IPS-20b (cell line): ENCODE data around the gene SRRM1.

ENCODE experiments used
- H3K27ac ChIP-seq: one replicate; pipeline ENCODE4 v1.5.1; 2013; ENCODE audit warnings: low read length
- H3K27me3 ChIP-seq: 2 replicates; pipeline ENCODE4 v1.6.1; 2013; ENCODE audit warnings: mild to moderate bottlenecking, low read length, inconsistent platforms; ENCODE audit not compliant: insufficient read depth
- H3K36me3 ChIP-seq: 2 replicates; pipeline ENCODE4 v1.6.1; 2013; ENCODE audit warnings: low read depth, mild to moderate bottlenecking, inconsistent platforms, low read length, moderate library complexity; ENCODE audit not compliant: insufficient read depth
- H3K4me1 ChIP-seq: 2 replicates; pipeline ENCODE4 v1.6.1; 2013; ENCODE audit warnings: mild to moderate bottlenecking, control low read depth, inconsistent platforms, low read length, moderate library complexity; ENCODE audit not compliant: insufficient read depth
- H3K4me3 ChIP-seq: 2 replicates; pipeline ENCODE4 v1.5.1; 2013; ENCODE audit warnings: mild to moderate bottlenecking, low read length, inconsistent platforms
- H3K9ac ChIP-seq: 2 replicates; pipeline ENCODE4 v1.6.1; 2013; ENCODE audit warnings: low read depth, mild to moderate bottlenecking, inconsistent platforms, low read length, moderate library complexity
- H3K9me3 ChIP-seq: 2 replicates; pipeline ENCODE4 v1.6.1; 2013; ENCODE audit warnings: mild to moderate bottlenecking, low read depth, low read length, inconsistent platforms; ENCODE audit not compliant: insufficient read depth

The SRRM1 gene

DNA sequence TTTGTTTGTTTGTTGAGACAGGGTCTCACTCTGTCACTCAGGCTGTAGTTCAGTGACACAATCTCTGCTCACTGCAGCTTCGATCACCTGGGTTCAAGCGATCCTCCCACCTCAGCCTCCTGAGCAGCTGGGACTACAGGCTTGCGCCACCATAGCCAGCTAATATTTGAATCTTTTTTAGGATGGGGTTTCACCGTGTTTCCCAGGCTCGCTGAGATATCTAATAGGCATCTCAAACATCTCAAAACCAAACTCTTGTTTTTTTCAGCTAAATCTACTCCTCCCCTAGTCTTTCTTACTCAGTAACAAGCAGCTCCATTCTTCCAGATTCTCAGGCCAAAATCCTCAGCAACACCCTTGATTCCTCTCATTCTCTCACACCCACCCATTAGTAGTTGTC is 22.0 kb upstream of the SRRM1 start:
- Histone ChIP-seq H3K9ac (no peak overlapping the region), H3K9me3 (0 out of 2 replicates have a peak, but pooled peaks cover 6% of the 10 kb centered on the region), H3K36me3 (no peaks in the 10 kb centered on the region), H3K27me3 (no peaks in the 10 kb centered on the region), H3K4me3 (no peak overlapping the region), H3K27ac (no peak overlapping the region), H3K4me1 (no peaks in the 10 kb centered on the region)

DNA sequence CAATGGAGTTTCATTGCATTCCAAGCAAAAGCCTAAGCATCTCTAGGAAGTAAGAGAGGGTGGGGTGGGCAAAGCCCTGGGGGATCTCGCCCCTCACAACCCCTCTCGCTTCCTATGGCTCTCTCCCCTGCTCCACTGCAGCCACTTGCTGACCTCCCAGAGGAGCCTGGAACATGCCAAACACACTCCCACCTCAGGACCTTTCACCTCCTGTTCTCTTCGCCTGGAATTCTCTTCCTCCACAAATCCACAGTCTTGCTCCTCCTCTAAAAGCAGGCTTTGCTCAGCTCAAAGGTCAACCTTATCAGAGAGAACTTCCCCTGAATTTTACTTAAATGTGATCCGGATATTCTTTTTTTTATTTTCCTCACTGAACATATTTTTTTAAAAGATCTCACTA is 20.9 kb upstream of the SRRM1 start:
- no peak overlapping the region for H3K9ac ChIP-seq
- H3K27me3 ChIP-seq, result no peaks in the 10 kb centered on the region
- H3K9me3 ChIP-seq, result 0 out of 2 replicates have a peak, but pooled peaks cover 6% of the 10 kb centered on the region
- H3K36me3 ChIP-seq, result no peaks in the 10 kb centered on the region
- H3K4me1 ChIP-seq, result no peaks in the 10 kb centered on the region
- H3K4me3 ChIP-seq, result no peak overlapping the region
- H3K27ac ChIP-seq, result no peak overlapping the region

DNA sequence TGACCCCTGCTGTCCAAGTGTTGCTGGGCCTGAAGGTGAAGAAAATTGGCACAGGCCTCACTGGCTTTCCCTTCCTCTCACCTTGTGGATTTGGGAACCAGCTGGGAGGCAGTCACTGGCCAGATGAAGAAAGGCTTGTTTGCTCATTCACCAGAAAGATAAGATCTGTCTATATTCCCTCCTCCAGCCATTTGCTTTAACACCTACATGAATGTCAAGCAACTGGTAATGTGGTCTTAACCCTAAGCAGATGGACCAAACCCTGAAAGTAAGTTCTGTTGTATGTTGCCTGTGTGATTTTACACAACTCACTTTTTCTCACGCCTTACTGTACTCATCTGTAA is 10.3 kb upstream of the SRRM1 start:
- Histone ChIP-seq H3K27ac (no peak overlapping the region), H3K27me3 (0 out of 2 replicates have a peak, but pooled peaks cover 5% of the 10 kb centered on the region), H3K36me3 (no peaks in the 10 kb centered on the region), H3K9ac (no peak overlapping the region), H3K9me3 (no peaks in the 10 kb centered on the region), H3K4me1 (peaks cover 7% of the 10 kb centered on the region; the same call in 1 of the 2 replicates), H3K4me3 (no peak overlapping the region)

GRCh38 chr1:24635195-24635843 is 7.8 kb upstream of the SRRM1 start:
- no peak overlapping the region for H3K27ac ChIP-seq
- no peaks in the 10 kb centered on the region for H3K9me3 ChIP-seq
- H3K4me3 ChIP-seq, result no peak overlapping the region
- H3K9ac ChIP-seq, result no peak overlapping the region
- peaks cover 7% of the 10 kb centered on the region; the same call in 1 of the 2 replicates for H3K4me1 ChIP-seq
- no peaks in the 10 kb centered on the region for H3K36me3 ChIP-seq
- H3K27me3 ChIP-seq, result 0 out of 2 replicates have a peak, but pooled peaks cover 5% of the 10 kb centered on the region

- Histone ChIP-seq H3K27ac (no peak overlapping the region), H3K36me3 (no peaks in the 10 kb centered on the region), H3K9me3 (no peaks in the 10 kb centered on the region), H3K27me3 (0 out of 2 replicates have a peak, but pooled peaks cover 5% of the 10 kb centered on the region), H3K4me1 (peaks cover 12% of the 10 kb centered on the region; the same call in 1 of the 2 replicates), H3K9ac (no peak overlapping the region), H3K4me3 (no peak overlapping the region)
These were observed 6.3 kb upstream of the SRRM1 start for GRCh38 chr1:24636661-24637357.

GRCh38 chr1:24639094-24639493 is 4.0 kb upstream of the SRRM1 start:
- Histone ChIP-seq H3K4me1 (peaks cover 5% of the 10 kb centered on the region; the same call in 1 of the 2 replicates), H3K27ac (no peak overlapping the region)

DNA sequence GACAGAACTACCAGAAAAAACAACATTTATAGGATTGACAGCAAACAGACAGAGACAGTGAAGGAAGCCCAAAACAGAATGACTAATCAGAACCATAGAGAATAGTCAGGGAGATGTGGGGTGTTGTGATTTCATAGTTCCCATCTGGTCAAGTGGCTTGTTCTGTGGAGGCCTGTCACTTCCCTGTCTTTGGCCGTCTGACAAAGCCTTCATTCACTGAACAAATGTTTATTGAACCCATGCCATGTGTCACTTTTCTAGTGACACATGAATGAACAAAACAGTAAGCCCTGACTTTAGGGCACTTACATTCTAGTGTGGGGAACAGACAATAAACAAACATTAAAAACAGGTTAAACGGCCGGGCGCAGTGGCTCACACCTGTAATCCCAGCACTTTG is 3.2 kb upstream of the SRRM1 start:
- no peak overlapping the region for H3K27ac ChIP-seq
- no peak overlapping the region for H3K4me3 ChIP-seq
- H3K36me3 ChIP-seq, result peaks cover under 1% of the 10 kb centered on the region; the same call in 1 of the 2 replicates
- no peak overlapping the region for H3K9ac ChIP-seq
- H3K4me1 ChIP-seq, result peaks cover 5% of the 10 kb centered on the region; the same call in 1 of the 2 replicates
- no peaks in the 10 kb centered on the region for H3K9me3 ChIP-seq
- H3K27me3 ChIP-seq, result 0 out of 2 replicates have a peak, but pooled peaks cover 5% of the 10 kb centered on the region

More at GRCh38 chr1:24639094-24639493, 4.0 kb upstream of the SRRM1 start:
- H3K9me3 ChIP-seq, result no peaks in the 10 kb centered on the region
- 0 out of 2 replicates have a peak, but pooled peaks cover 5% of the 10 kb centered on the region for H3K27me3 ChIP-seq
- no peak overlapping the region; the same call in 1 of the 2 replicates for H3K9ac ChIP-seq
- no peaks in the 10 kb centered on the region for H3K36me3 ChIP-seq
- no peak overlapping the region for H3K4me3 ChIP-seq

GRCh38 chr1:24640288-24640687 is 2.8 kb upstream of the SRRM1 start:
- peaks cover 10% of the 10 kb centered on the region; the same call in 1 of the 2 replicates for H3K4me1 ChIP-seq
- no peak overlapping the region for H3K27ac ChIP-seq
- H3K4me3 ChIP-seq, result no peak overlapping the region
- 0 out of 2 replicates have a peak, but pooled peaks cover 5% of the 10 kb centered on the region for H3K27me3 ChIP-seq
- no peak overlapping the region for H3K9ac ChIP-seq
- H3K9me3 ChIP-seq, result no peaks in the 10 kb centered on the region
- peaks cover 5% of the 10 kb centered on the region for H3K36me3 ChIP-seq

DNA sequence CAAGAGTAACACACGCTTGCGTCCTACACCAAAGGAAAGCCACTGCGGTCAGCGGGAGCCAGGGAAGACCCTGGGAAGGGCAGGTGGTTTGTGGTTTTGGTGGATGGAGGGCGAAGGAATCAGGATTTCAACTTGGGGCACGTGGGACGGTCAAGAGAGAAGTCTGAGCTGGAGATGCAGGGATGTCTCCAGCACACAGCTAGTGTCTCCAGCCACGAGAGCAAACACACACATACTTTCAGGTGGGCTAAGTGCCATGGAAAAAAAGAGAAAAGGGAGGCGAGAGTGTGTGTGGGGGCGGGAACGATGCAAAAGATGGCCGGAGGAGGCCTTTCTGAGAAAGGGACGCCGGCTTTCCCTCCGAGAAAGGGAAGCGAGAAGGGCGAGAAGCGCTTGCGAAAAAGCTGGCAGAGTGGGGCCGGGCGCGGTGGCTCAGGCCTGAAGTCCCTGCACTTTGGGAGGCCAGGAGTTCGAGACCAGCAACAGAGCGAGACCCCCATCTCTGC is 1.4 kb upstream of the SRRM1 start:
- Histone ChIP-seq H3K27ac (peak overlapping the region; percentile 43), H3K4me3 (peak overlapping the region; percentile 82), H3K36me3 (peaks cover 19% of the 10 kb centered on the region), H3K27me3 (0 out of 2 replicates have a peak, but pooled peaks cover 5% of the 10 kb centered on the region), H3K9ac (peak overlapping the region; percentile 95), H3K9me3 (no peaks in the 10 kb centered on the region), H3K4me1 (peaks cover 11% of the 10 kb centered on the region; the same call in 1 of the 2 replicates)

- Histone ChIP-seq H3K9me3 (no peaks in the 10 kb centered on the region), H3K9ac (peak overlapping the region; percentile 97), H3K36me3 (peaks cover 37% of the 10 kb centered on the region), H3K27ac (peak overlapping the region; percentile 36), H3K4me1 (peaks cover 11% of the 10 kb centered on the region; the same call in 1 of the 2 replicates), H3K27me3 (no peaks in the 10 kb centered on the region), H3K4me3 (peak overlapping the region; percentile 97)
These were observed 429 bp downstream of the SRRM1 start for GRCh38 chr1:24643363-24644099.

- H3K9ac ChIP-seq, result peak overlapping the region; percentile 97
- H3K4me3 ChIP-seq, result peak overlapping the region; percentile 97
- peaks cover 42% of the 10 kb centered on the region for H3K36me3 ChIP-seq
- H3K27me3 ChIP-seq, result no peaks in the 10 kb centered on the region
- peaks cover 11% of the 10 kb centered on the region; the same call in 1 of the 2 replicates for H3K4me1 ChIP-seq
- peak overlapping the region; percentile 36 for H3K27ac ChIP-seq
- H3K9me3 ChIP-seq, result no peaks in the 10 kb centered on the region
These were observed 940 bp downstream of the SRRM1 start for GRCh38 chr1:24644100-24644384.
